CD14-positive monocyte (primary cell): Measurements from ENCODE around the gene TRABD2B. TPM values are rescaled to one million over a fixed set of nuclear protein-coding genes. Genes with fewer than 3 reads are reported as not detected.

Experiments
- DNase-seq, 3 donors: peaks; one replicate each; pipeline ENCODE4 v3.0.0-alpha.2; 2011 to 2022
- H2AFZ ChIP-seq: 2 replicates; pipeline ENCODE4 v1.6.0; 2012; ENCODE audit warnings: mild to moderate bottlenecking, low read depth, low read length, inconsistent platforms; ENCODE audit not compliant: insufficient read depth, poor library complexity, severe bottlenecking
- H3K27ac ChIP-seq, 2 donors: 1 replicate in 1 of 2; 2 replicates in 1 of 2; pipeline ENCODE4 v1.5.1; 2012 to 2013; ENCODE audit warnings: low read length in 2 of 2, control low read depth in 1 of 2, inconsistent platforms in 1 of 2, low read depth in 1 of 2, mild to moderate bottlenecking in 1 of 2
- H3K27me3 ChIP-seq, 2 donors: one replicate each; pipeline versions ENCODE4 v1.6.0 to v1.6.1; 2011 to 2013; ENCODE audit warnings: low read length in 2 of 2; ENCODE audit not compliant: control insufficient read depth in 2 of 2, insufficient read depth in 2 of 2
- H3K36me3 ChIP-seq, 2 donors: replicated peaks in 1 of 2; 1 replicate in 1 of 2; 2 replicates in 1 of 2; pipeline versions ENCODE4 v1.5.1 to v1.6.1; 2012 to 2013; ENCODE audit warnings: low read length in 2 of 2, control low read depth in 1 of 2, inconsistent platforms in 1 of 2, mild to moderate bottlenecking in 1 of 2; ENCODE audit not compliant: insufficient read depth in 2 of 2, control insufficient read depth in 1 of 2
- H3K4me1 ChIP-seq, 2 donors: 1 replicate in 1 of 2; 2 replicates in 1 of 2; pipeline versions ENCODE4 v1.5.1 to v1.6.1; 2012 to 2013; ENCODE audit warnings: low read length in 2 of 2, control low read depth in 1 of 2, inconsistent platforms in 1 of 2, mild to moderate bottlenecking in 1 of 2, moderate library complexity in 1 of 2; ENCODE audit not compliant: insufficient read depth in 2 of 2, control insufficient read depth in 1 of 2
- H3K4me2 ChIP-seq: replicated peaks from 2 replicates; pipeline ENCODE3; 2012; ENCODE audit warnings: low read length, moderate library complexity, mild to moderate bottlenecking; ENCODE audit not compliant: poor library complexity, severe bottlenecking; ENCODE audit errors: extremely low read depth
- H3K4me3 ChIP-seq, 3 experiments: fragments of 200-600 bp in 1 of 3; sonication (generic) in 1 of 3; replicated peaks in 1 of 3; 1 replicate in 2 of 3; 2 replicates in 1 of 3; pipeline ENCODE4 v1.5.1; 2011 to 2013; ENCODE audit warnings: low read length in 3 of 3, mild to moderate bottlenecking in 3 of 3, control low read depth in 2 of 3, low read depth in 2 of 3, inconsistent platforms in 1 of 3, moderate library complexity in 1 of 3
- H3K79me2 ChIP-seq: 2 replicates; pipeline ENCODE4 v1.6.0; 2012; ENCODE audit warnings: mild to moderate bottlenecking, control low read depth, inconsistent platforms, low read length, moderate library complexity; ENCODE audit not compliant: insufficient read depth
- H3K9ac ChIP-seq: 2 replicates; pipeline ENCODE4 v1.6.0; 2017; ENCODE audit warnings: low read length, mild to moderate bottlenecking; ENCODE audit not compliant: insufficient read depth, poor library complexity, severe bottlenecking
- H3K9me3 ChIP-seq, 2 donors: replicated peaks in 1 of 2; 1 replicate in 1 of 2; 2 replicates in 1 of 2; pipeline versions ENCODE4 v1.5.1 to v1.6.1; 2012 to 2013; ENCODE audit warnings: low read length in 2 of 2, control low read depth in 1 of 2; ENCODE audit not compliant: control insufficient read depth in 1 of 2, insufficient read depth in 1 of 2
- H4K20me1 ChIP-seq: 2 replicates; pipeline ENCODE4 v1.6.0; 2012; ENCODE audit warnings: mild to moderate bottlenecking, low read length, control low read depth, moderate library complexity; ENCODE audit not compliant: insufficient read depth
- H3K27ac Mint-ChIP-seq, 7 donors: one replicate each; pipeline ENCODE4 v1.8.0; 2020; ENCODE audit warnings: mild to moderate bottlenecking in 7 of 7, mixed read lengths in 7 of 7, moderate library complexity in 6 of 7, inconsistent platforms in 2 of 7
- H3K27me3 Mint-ChIP-seq, 3 donors: one replicate each; pipeline ENCODE4 v1.8.0; 2021 to 2022; ENCODE audit warnings: low read depth in 3 of 3, mild to moderate bottlenecking in 3 of 3, mixed read lengths in 3 of 3, moderate library complexity in 3 of 3, inconsistent platforms in 1 of 3
- H3K36me3 Mint-ChIP-seq, 2 donors: one replicate each; pipeline ENCODE4 v1.8.0; 2020; ENCODE audit warnings: mixed read lengths in 2 of 2, inconsistent platforms in 1 of 2, mild to moderate bottlenecking in 1 of 2
- H3K4me1 Mint-ChIP-seq: one replicate; pipeline ENCODE4 v1.8.0; 2020; ENCODE audit warnings: mild to moderate bottlenecking, mixed read lengths
- H3K4me3 Mint-ChIP-seq, 2 donors: one replicate each; pipeline ENCODE4 v1.8.0; 2020; ENCODE audit warnings: mild to moderate bottlenecking in 2 of 2, mixed read lengths in 2 of 2, moderate library complexity in 1 of 2
- H3K9me3 Mint-ChIP-seq, 7 donors: one replicate each; pipeline ENCODE4 v1.8.0; 2020 to 2022; ENCODE audit warnings: mixed read lengths in 7 of 7, mild to moderate bottlenecking in 6 of 7, moderate library complexity in 6 of 7, inconsistent platforms in 2 of 7
- CTCF ChIP-seq: fragments of 200-600 bp; IDR thresholded peaks from one replicate; pipeline ENCODE4 v1.8.0; 2022; ENCODE audit warnings: antibody characterized with exemption, mild to moderate bottlenecking
- WGBS: methylation state at CpG from one replicate; pipeline ENCODE4 v1.1.5; 2013; ENCODE audit warnings: missing lambda C conversion rate; ENCODE audit not compliant: insufficient coverage; 5-methylcytosine and 5-hydroxymethylcytosine counted together
- intact Hi-C, 2 donors: fragments of 100-400 bp; cut with micrococcal nuclease; formaldehyde crosslinking; loops; one replicate each; pipeline versions ENCODE4 v1.15.0 to v1.15.1; 2023
- polyA plus RNA-seq, 3 donors: library from polyadenylated mRNA; depleted of rRNA in 1 of 3; unstranded in 2 of 3; stranded (reverse) in 1 of 3; fragments of 300-500 nt in 2 of 3; fragments of >200 nt in 1 of 3; fragmentation: Illumina TruSeq in 2 of 3; gene quantifications; 1 replicate in 2 of 3; 2 replicates in 1 of 3; pipeline ENCODE4 v1.2.3, GENCODE V29; 2012 to 2021

Gene TRABD2B
- polyA plus RNA-seq, 3 donors: not detected

- Histone ChIP-seq H3K4me1 (no peaks in the 10 kb centered on the region), H3K36me3 (no peaks in the 10 kb centered on the region), H3K9ac (no peak overlapping the region), H3K27ac (no peak overlapping the region), H3K27me3 (no peaks in the 10 kb centered on the region), H3K9me3 (no peaks in the 10 kb centered on the region), H3K4me3 (no peak overlapping the region), H3K4me2 (no peak overlapping the region), H4K20me1 (no peaks in the 10 kb centered on the region), H2AFZ (no peak overlapping the region), H3K79me2 (no peaks in the 10 kb centered on the region)
- Mint-ChIP-seq H3K9me3 (peaks cover 0 to 8% (median 3%) of the 10 kb centered on the region in 7 donors), H3K36me3 (no peaks in the 10 kb centered on the region), H3K27me3 (peaks cover 0 to 7% (median 2%) of the 10 kb centered on the region in 3 donors), H3K4me3 (no peak overlapping the region), H3K4me1 (no peaks in the 10 kb centered on the region), H3K27ac (peak overlapping the region in 1 of 7 donors; percentile 10)
- 100% methylated on average over 2 of the region's 5 CpGs for WGBS
- DNase-seq: no peak
- no peak for TF ChIP-seq CTCF
- intact Hi-C loops: no loop called here
Observed at GRCh38 chr1:47964636-47965035, 32.5 kb downstream of the TRABD2B start.

DNA sequence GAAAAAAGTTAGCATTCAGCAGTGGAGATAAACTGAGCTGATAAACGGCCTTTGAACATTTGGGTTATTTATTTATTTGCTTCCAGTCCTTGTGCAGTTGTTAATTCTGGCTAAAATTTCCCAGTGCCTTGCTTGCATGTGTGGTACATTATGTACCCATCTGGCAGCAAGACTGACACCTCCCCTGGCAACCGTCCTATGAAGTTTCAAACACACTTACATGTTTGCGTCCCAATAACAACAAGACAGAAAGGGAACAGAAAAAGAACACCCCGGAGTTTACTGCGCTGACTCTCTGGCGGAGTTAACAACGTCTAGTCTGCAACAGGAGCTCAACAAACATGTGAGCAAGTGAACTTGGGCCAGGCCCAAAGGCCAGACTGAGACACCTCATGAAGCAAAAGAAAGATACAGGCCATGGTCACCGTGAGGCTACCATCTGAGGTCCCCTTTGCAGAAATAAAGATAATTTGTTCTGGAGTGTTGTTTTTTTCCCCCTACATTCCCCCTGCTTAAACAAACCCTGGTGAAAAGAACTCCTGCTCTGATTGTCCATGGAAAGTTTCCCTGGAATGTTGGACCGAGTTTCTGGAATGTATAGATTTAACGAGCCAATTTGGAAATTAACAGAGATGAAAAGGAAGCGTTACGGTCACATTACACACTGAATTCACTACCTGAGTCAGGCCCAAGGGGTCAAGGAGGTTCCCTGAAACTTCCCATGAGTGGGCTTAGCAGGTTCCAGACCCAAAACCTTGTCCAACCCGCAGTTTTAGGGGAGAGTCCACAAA, 33.4 kb downstream of the TRABD2B start:
- intact Hi-C loops: no loop called here
- H3K79me2 ChIP-seq: no peaks in the 10 kb centered on the region
- no peaks in the 10 kb centered on the region for H3K36me3 ChIP-seq
- H3K4me3 ChIP-seq: no peak overlapping the region
- H3K4me1 Mint-ChIP-seq: no peaks in the 10 kb centered on the region
- no peaks in the 10 kb centered on the region for H4K20me1 ChIP-seq
- DNase-seq: no peak
- H3K9me3 ChIP-seq: no peaks in the 10 kb centered on the region
- H3K4me1 ChIP-seq: no peaks in the 10 kb centered on the region
- no peaks in the 10 kb centered on the region for H3K27me3 ChIP-seq
- no peaks in the 10 kb centered on the region for H3K36me3 Mint-ChIP-seq
- 89% methylated on average over 10 of the region's 13 CpGs for WGBS
- H3K27ac Mint-ChIP-seq: no peak overlapping the region
- H3K9ac ChIP-seq: no peak overlapping the region
- peaks cover 0 to 6% (median 2%) of the 10 kb centered on the region in 3 donors for H3K27me3 Mint-ChIP-seq
- peaks cover 0 to 10% (median 3%) of the 10 kb centered on the region in 7 donors for H3K9me3 Mint-ChIP-seq
- TF ChIP-seq CTCF: no peak
- no peak overlapping the region for H3K27ac ChIP-seq
- no peak overlapping the region for H3K4me3 Mint-ChIP-seq
- H3K4me2 ChIP-seq: no peak overlapping the region
- H2AFZ ChIP-seq: no peak overlapping the region
